Measurements from ENCODE around the gene PRIMA1. TPM values are rescaled to one million over a fixed set of nuclear protein-coding genes. Genes with fewer than 3 reads are reported as not detected.

PRIMA1 gene
- total and polyA plus RNA-seq, 8 donors, result 1.2 to 9.9 (median 4.9) TPM

DNA sequence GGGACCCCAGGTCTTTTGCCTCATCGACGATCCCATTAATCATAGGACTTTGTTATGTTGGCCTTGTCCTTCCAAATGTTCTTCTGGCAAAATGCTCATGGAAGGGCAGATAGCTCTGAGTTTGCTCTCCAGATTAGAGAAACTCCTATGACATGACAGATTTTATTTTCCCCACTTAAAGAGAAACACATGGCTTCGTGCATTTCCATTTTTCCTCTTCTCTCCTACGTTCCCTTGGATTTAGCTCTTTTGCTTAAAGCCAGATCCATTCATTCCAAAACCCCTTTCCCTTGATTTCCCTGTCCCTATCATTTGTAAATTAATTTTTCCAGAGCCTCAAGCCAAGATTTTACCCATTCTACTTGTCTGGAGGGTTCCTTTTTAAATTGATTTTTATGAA is 2.9 kb downstream of the PRIMA1 start:
- H3K4me3 ChIP-seq, result peak overlapping the region in 1 of 4 donors; percentile 70
- no peak for DNase-seq

DNA sequence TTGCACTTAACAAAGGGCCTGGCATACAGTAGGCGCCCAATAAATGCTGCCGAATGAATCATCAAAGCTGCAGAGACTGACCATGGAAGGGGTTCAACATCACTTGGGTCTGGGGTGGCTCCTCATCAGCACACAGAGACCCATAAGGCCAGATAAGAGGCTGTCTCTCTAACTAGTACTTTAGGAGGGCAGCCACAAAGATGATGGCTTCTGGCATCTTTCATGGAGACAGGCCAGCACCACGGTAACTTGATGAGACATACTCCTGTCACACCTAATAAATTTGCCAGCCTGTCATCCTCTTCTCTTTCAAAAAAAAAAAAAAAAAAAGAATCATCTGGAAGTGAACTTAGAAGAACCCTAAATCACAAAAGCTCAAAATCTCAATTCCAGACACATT is 3.4 kb downstream of the PRIMA1 start:
- intact Hi-C loops (cut with DNase I; ENCODE audit: low total_unique reads), result loop anchor here (10.0 kb wide), 1 partner anchor 110 kb away; no protein-coding TSS in a partner anchor
- H3K4me3 ChIP-seq, result no peak overlapping the region

More for the DNA sequence above, 2.9 kb downstream of the PRIMA1 start:
- intact Hi-C loops (cut with DNase I; ENCODE audit: low total_unique reads), result loop anchor here (10.0 kb wide), 1 partner anchor 109 kb away; no protein-coding TSS in a partner anchor
- 53 to 62% (median 56%) methylated on average over 4 of the region's 4 CpGs for WGBS, 5 donors
- H3K4me1 ChIP-seq, result peaks cover 6 to 61% (median 33%) of the 10 kb centered on the region in 4 donors
- peak overlapping the region in 3 of 5 donors; percentile 3 to 93 (median 28) for H3K27ac ChIP-seq
- H3K27me3 ChIP-seq, result peaks cover 0 to 92% (median 11%) of the 10 kb centered on the region in 3 donors
- H3K36me3 ChIP-seq, result peaks cover 0 to 4% (median 0%) of the 10 kb centered on the region in 4 donors
- H3K9me3 ChIP-seq, result no peaks in the 10 kb centered on the region
- TF ChIP-seq EP300 (IDR thresholded peaks at IDR 0.05) (no peak), POLR2AphosphoS5 (IDR thresholded peaks at IDR 0.05) (no peak), POLR2A (IDR thresholded peaks at IDR 0.05) (no peak)
- TF ChIP-seq, protein P1, sequence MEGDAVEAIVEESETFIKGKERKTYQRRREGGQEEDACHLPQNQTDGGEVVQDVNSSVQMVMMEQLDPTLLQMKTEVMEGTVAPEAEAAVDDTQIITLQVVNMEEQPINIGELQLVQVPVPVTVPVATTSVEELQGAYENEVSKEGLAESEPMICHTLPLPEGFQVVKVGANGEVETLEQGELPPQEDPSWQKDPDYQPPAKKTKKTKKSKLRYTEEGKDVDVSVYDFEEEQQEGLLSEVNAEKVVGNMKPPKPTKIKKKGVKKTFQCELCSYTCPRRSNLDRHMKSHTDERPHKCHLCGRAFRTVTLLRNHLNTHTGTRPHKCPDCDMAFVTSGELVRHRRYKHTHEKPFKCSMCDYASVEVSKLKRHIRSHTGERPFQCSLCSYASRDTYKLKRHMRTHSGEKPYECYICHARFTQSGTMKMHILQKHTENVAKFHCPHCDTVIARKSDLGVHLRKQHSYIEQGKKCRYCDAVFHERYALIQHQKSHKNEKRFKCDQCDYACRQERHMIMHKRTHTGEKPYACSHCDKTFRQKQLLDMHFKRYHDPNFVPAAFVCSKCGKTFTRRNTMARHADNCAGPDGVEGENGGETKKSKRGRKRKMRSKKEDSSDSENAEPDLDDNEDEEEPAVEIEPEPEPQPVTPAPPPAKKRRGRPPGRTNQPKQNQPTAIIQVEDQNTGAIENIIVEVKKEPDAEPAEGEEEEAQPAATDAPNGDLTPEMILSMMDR (IDR thresholded peaks at IDR 0.05), result no peak

DNA sequence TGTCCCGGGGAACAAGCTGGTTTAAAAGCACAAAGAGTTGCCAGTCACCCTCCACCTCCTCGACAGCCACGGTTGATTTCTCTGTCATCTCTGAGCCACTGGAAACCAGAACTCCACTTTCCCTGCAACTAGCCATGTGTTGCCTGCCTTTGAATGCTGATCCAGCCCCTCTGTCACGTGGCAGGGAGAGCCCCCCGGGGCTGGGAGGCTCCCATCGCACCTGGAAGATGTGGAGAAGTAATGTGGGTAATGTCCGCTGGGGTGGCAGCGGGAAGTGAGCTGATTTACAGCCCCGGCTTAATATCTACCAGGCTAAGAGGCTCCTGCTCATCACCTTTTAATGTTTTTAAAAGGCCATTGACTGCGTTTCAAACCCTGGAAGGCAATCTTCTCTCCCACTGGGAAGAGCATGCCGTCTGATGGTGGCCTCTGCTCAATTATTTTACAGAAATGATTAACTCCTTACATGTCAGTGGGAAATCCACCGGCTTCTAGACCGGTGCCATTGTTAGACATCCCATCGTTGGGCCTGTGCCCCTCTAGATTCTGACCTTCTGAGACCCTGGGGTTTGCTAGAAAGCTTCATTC is 7.4 kb downstream of the PRIMA1 start:
- WGBS, 5 donors, result 72 to 88% (median 77%) methylated on average over 14 of the region's 14 CpGs
- no peak overlapping the region for H3K4me3 ChIP-seq
- H3K4me1 ChIP-seq, result peaks cover 14 to 54% (median 27%) of the 10 kb centered on the region in 4 donors
- peaks cover 0 to 56% (median 0%) of the 10 kb centered on the region in 3 donors for H3K27me3 ChIP-seq
- intact Hi-C loops (cut with DNase I; ENCODE audit: low total_unique reads), result loop anchor here (10.0 kb wide), 1 partner anchor 114 kb away; no protein-coding TSS in a partner anchor
- no peak for DNase-seq
- H3K36me3 ChIP-seq, result peaks cover 0 to 6% (median 2%) of the 10 kb centered on the region in 4 donors
- peak overlapping the region in 1 of 5 donors; percentile 78 for H3K27ac ChIP-seq
- no peaks in the 10 kb centered on the region for H3K9me3 ChIP-seq
- TF ChIP-seq EP300 (IDR thresholded peaks at IDR 0.05) (no peak), POLR2AphosphoS5 (IDR thresholded peaks at IDR 0.05) (no peak), POLR2A (IDR thresholded peaks at IDR 0.05) (no peak)
- TF ChIP-seq, protein P1 (IDR thresholded peaks at IDR 0.05), result no peak

More for the DNA sequence above, 3.4 kb downstream of the PRIMA1 start:
- Histone ChIP-seq H3K9me3 (no peaks in the 10 kb centered on the region), H3K4me1 (peaks cover 6 to 61% (median 30%) of the 10 kb centered on the region in 4 donors), H3K27me3 (peaks cover 0 to 87% (median 11%) of the 10 kb centered on the region in 3 donors), H3K36me3 (peaks cover 0 to 4% (median 0%) of the 10 kb centered on the region in 4 donors), H3K27ac (peak overlapping the region in 1 of 5 donors; percentile 93)
- DNase-seq, result no peak
- TF ChIP-seq POLR2A (IDR thresholded peaks at IDR 0.05) (no peak), POLR2AphosphoS5 (IDR thresholded peaks at IDR 0.05) (no peak), EP300 (IDR thresholded peaks at IDR 0.05) (no peak)
- TF ChIP-seq, protein P1 (IDR thresholded peaks at IDR 0.05), result no peak
- WGBS, 5 donors, result 69 to 84% (median 78%) methylated on average over 3 of the region's 3 CpGs

DNA sequence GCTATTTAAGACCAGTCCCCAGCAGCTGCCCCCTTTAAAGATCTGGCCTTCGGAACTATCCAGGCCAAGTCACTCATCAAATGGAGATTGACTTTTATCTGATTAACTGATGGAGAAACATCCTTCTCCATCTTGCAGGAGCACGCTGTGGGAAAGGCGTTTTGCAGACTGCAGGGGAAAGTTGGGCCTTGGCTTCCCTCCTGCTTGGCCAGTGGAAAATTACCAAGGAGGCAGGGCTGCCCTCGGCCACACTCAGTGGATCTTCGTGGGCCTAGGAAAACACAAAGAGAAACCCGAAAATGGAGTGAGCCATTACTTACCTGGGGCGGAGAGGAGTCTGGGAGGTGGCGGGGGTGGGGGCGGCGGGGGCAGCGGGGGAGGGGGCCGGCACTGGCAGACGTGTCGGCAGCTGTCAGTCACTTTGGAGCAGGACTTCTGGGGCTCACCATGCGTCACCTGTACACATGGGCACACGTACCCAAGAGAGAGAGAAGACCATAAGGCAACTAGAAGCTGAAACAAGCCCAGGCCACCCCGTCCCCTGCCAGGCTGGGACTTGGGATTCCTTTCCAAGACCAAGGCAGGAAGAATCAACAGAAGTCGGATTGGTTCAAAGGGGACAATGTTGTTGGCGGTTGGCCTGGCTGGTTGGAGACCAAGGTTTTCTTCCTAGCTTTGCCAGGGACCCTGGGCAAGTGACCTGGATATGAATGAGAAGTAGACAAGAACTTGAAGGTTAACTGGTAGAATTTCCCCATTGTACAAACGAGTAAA is 9.2 kb downstream of the PRIMA1 start:
- TF ChIP-seq POLR2A (IDR thresholded peaks at IDR 0.05), result no peak
- TF ChIP-seq, protein P1 (IDR thresholded peaks at IDR 0.05), result no peak
- no peak for TF ChIP-seq EP300 (IDR thresholded peaks at IDR 0.05)
- TF ChIP-seq POLR2AphosphoS5 (IDR thresholded peaks at IDR 0.05), result no peak
- Histone ChIP-seq H3K27me3 (peaks cover 0 to 44% (median 0%) of the 10 kb centered on the region in 3 donors), H3K4me1 (peaks cover 14 to 47% (median 27%) of the 10 kb centered on the region in 4 donors), H3K4me3 (no peak overlapping the region), H3K36me3 (peaks cover 0 to 16% (median 5%) of the 10 kb centered on the region in 4 donors), H3K27ac (peak overlapping the region; percentile 8 to 78 (median 49)), H3K9me3 (no peaks in the 10 kb centered on the region)
- 29 to 56% (median 45%) methylated on average over 11 to 20 of the region's 20 CpGs for WGBS, 5 donors
- intact Hi-C loops (cut with DNase I; ENCODE audit: low total_unique reads), result no loop called here
- peak; percentile 27 to 72 for DNase-seq

All from stomach (tissue), 9 donors.